ENCODE measurements around the gene SLAMF9.
"Not testable (repeated sequence)": the region's sequence is repeated elsewhere in the genome, so short reads cannot be mapped to it uniquely, and the experiment has no call there.

SLAMF9 gene

DNA sequence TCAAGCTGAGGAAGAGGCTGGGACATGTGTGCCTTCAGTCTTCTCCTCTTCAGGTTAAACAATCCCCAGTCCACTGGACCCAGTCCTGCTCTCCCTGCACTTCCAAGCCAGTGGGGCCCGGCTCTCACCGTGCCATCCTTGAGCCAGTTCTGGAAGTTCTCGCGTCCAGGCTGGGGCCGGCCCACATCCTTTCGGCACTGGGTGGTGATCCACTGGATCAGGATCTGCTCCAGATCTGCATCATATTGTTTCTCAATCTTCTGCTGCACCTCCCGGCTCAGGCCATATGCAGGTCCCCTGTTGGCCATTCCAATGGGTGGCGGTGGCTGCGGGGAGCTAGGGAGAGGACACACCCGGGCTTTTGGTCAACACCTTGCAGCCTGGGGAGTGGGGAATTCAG lies 33.8 kb downstream of the SLAMF9 start:
- no peak for DNase-seq

DNA sequence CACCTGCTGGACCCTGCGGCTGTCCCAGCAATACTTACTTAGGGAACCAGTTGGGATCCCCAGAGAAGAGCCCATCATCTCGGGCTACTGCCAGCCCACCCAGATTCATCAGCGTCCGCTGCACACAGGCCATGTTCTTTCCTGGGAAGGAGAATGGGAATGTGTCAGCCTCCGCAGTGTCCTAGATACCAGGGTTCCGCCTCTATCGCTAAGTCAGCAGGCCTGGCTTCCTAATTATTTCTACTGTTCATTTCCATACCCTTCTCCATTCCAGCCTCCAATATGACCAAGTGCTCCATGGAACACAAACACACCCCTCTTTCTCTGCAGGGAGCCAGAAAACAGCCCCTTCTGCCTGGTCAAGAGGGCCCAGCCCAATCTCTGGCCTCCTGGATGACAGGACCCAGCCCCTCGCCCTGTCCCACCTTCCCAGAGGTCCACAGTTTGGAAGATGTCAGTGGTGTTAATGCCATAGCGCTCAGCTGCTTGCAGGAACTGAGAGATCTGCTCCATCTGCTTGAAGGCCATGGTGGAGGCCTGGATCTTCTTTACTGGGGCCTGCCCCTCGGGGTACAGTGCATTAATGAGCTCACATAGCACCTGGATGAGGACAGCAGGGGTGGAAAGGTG lies 34.7 kb downstream of the SLAMF9 start:
- DNase-seq: no peak

- no peak for DNase-seq
Measured at GRCh38 chr1:159918352-159919200, 35.5 kb downstream of the SLAMF9 start.

DNA sequence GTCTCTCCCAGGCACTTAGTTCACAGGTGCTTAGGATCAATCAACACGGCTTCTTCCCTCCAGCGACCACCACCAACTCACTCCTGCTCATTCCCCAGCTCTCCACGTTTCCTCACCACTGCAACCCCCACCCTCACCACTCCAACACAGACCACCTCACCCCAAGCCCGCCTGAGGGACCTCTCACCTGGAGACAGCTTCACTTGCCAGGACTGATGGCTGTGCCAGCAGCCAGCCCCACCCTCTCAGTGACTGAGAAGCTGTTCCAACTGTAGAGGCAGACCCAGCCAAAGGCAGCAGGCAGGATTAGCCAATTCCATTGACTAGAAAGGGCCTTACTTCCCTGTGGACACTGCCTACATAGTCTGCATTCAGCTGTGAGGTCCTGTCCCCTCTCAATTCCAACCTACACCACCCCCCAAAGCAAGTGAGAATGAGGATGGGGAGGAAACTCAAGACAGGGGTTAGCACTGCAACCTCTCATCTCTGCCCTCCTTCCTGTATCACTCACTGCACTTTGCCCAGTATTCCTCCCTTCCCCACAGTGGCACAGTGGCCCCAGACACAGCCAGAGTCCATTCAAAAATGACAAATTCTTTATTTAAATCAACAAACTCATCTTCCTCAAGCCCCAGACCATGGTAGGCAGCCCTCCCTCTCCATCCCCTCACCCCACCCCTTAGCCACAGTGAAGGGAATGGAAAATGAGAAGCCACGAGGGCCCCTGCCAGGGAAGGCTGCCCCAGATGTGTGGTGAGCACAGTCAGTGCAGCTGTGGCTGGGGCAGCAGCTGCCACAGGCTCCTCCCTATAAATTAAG lies 36.3 kb downstream of the SLAMF9 start:
- no peak for DNase-seq

- DNase-seq: no peak
Measured at GRCh38 chr1:159916242-159917051, 37.6 kb downstream of the SLAMF9 start.

GRCh38 chr1:159915571-159916241 lies 38.3 kb downstream of the SLAMF9 start:
- no peak for DNase-seq

- DNase-seq: no peak
Measured at GRCh38 chr1:159914252-159915018, 39.6 kb downstream of the SLAMF9 start.

DNA sequence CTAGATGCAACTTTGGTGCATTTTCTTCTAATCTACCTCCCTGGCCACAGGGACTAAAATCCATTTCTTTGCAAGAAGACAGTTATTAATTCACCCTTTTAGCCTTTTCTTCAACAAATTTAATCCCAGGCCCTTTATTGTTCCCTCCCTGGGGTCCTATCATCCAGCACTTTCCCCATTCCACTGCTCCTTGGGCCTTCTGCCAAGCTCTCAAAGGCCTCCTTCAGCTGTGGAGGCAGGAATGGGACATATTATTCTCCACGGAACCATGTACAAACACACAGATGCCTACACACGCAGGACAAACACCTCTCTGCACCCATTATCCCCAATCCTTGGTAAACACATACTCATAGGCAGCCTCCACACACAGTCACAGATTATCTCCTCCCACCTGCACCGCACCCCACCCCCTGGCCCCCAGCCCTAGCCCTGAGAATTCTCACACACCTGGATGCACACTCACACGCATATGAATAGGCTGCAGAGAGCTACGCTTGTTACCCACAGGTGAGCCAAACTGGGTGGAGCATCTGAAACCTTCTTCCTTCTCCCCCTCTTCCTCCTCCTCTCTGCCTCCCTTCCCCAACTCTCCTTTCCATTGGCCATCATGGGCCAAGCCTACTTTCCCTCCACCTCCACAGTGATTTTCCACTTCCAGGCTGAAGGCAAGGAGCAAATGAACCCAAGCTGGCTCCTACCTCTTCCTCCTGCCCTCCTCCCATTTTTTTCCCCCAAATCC lies 40.4 kb downstream of the SLAMF9 start:
- no peak for DNase-seq

DNA sequence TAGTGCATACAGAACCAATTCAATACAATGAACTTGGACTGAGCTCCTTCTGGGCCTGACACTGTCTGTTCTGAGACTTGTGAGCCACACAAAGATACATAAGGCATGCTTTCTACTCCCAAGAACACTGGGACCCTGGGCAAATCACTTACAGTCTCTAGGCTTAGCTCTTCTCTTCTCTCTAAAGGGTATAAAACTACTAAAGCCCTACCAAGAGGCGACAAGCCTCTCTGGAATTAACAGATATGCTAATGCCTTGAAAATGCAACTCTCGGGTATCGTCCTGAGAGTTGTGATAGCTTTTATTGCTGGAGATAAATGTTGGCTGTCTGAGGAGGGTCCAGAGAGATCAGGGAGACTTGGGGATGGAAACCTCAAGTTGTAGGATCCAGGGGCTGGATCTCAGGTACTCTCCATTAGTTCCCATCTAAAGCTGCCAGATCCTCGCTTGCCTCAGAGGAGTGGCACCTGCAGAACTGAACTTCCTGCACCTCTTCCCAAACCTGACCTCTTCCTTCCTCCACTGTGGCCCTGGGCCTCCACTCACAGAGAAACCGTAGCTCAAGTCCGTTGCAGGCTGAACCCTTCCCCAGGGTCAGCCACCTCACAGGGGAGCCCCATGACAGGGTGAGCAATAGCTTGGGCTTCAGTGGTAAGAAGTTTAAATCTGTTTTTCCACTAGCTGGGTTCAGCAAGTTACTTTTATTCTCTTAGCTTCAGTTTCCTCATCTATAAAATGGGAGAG lies 42.5 kb downstream of the SLAMF9 start:
- DNase-seq: no peak

- DNase-seq: no peak
Measured at GRCh38 chr1:159908031-159908940, 45.8 kb downstream of the SLAMF9 start.

DNA sequence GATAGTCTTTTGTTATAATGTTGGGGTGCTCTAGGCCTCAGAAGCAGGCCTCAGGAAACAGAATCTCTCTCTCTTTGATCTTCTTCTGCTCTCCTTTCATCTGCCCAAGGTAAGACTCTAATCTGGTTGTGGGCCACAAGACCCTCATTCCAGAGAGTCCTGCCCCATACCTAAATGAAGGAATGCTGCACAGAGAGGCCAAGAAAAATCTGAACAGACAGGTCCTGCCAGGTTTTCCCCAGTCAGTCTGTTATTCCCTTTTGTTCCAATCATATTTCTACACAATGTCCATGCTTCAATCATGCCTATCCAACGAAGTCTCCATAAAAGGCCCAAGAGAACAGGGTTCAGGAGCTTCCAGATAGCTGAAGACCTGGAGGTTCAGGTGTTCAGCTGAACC lies 47.1 kb downstream of the SLAMF9 start:
- DNase-seq: no peak

DNA sequence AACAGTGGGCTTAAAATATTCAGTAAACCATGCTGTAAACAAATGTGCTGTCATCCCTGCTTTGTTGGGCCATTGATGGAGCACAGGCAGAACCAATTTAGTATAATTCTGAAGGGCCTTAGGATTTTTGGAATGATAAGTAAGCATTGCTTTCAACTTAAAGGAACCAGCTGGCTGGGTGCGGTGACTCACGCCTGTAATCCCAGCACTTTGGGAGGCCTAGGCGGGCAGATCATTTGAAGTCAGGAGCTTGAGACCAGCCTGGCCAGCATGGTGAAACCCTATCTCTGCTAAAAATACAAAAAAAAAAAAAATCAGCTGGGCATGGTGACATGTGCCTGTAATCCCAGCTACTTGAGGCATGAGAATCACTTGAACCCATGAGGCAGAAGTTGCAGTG lies 50.0 kb downstream of the SLAMF9 start:
- DNase-seq: not testable (repeated sequence)

GRCh38 chr1:159902541-159902940 lies 51.5 kb downstream of the SLAMF9 start:
- DNase-seq: no peak
